ENCODE data around the gene BUB1.
"Not testable (repeated sequence)": the region's sequence is repeated elsewhere in the genome, so short reads cannot be mapped to it uniquely, and the experiment has no call there.

The BUB1 gene

GRCh38 chr2:110589677-110590330 is 88.1 kb downstream of the BUB1 start:
- not testable (repeated sequence) for DNase-seq

DNA sequence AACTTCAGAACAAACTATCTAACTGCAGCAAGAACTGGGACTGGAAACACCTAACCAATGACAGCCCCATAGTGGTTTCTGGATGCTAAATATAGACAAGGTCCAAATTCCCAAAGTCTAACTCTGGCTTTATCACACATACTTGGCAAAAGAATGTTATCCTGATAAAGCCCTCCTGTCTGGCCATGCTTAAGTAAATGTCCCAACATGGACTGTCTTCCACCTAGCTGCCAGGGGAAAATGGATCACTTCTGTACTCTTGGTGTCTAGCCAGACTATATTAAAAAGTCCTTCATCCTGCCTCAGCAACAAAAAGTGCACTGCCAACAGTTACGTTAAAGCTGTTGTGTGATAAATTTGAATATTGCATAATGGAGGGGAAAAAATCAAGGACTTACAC is 89.3 kb downstream of the BUB1 start:
- DNase-seq = not testable (repeated sequence)
